Measurements from ENCODE around the gene OCA2.

The OCA2 gene

DNA sequence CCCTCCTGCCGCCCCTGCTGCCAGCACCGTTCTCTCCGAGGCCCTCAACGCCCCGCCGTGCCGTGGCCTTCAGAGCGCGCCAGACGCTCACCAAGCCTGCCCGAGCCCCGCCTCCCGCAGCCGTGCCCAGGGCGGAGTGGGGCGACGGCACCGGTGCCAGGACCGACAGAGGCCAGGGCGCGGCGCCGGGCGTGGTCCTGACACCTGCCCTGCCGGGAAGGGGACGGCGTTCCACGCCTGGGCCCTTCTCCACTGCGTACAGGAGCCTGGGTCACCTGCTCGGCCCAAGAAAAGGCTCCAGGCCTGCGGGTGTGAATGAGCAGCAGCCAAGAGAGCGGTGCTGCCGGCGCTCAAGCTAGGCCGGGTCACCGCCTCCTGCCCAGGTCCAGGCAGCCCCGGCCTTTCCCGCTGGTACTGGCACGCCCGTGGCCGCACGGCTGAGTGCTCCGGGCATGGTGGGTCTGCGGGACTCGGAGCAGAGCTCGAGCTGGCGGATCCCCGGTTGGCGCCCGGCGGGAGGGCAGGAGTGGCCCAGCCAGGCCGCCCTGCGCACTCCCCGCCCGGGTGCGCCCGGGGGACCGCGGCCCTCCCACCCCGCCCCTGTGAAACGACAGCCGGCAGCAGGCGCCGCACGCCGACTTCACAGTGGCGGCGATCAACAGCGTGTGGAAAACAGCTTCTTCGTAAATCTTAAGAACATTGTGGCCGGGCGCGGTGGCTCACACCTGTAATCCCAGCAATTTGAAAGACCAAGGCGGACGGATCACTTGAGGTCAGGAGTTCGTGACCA, 4.2 kb downstream of the OCA2 start:
- TF ChIP-seq, protein P1, sequence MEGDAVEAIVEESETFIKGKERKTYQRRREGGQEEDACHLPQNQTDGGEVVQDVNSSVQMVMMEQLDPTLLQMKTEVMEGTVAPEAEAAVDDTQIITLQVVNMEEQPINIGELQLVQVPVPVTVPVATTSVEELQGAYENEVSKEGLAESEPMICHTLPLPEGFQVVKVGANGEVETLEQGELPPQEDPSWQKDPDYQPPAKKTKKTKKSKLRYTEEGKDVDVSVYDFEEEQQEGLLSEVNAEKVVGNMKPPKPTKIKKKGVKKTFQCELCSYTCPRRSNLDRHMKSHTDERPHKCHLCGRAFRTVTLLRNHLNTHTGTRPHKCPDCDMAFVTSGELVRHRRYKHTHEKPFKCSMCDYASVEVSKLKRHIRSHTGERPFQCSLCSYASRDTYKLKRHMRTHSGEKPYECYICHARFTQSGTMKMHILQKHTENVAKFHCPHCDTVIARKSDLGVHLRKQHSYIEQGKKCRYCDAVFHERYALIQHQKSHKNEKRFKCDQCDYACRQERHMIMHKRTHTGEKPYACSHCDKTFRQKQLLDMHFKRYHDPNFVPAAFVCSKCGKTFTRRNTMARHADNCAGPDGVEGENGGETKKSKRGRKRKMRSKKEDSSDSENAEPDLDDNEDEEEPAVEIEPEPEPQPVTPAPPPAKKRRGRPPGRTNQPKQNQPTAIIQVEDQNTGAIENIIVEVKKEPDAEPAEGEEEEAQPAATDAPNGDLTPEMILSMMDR (IDR thresholded peaks at IDR 0.05; ENCODE audit: low read depth, low read length): no peak
- no peak for DNase-seq
- no peaks in the 10 kb centered on the region for H3K36me3 ChIP-seq
- no peak overlapping the region for H3K4me3 ChIP-seq (ENCODE audit: low read depth, low read length)
- no peaks in the 10 kb centered on the region for H3K27me3 ChIP-seq (ENCODE audit: insufficient read depth, low read depth, severe bottlenecking)
- no peak overlapping the region for H3K27ac ChIP-seq
- peaks cover 4% of the 10 kb centered on the region for H3K9me3 ChIP-seq (ENCODE audit: severe bottlenecking)

DNA sequence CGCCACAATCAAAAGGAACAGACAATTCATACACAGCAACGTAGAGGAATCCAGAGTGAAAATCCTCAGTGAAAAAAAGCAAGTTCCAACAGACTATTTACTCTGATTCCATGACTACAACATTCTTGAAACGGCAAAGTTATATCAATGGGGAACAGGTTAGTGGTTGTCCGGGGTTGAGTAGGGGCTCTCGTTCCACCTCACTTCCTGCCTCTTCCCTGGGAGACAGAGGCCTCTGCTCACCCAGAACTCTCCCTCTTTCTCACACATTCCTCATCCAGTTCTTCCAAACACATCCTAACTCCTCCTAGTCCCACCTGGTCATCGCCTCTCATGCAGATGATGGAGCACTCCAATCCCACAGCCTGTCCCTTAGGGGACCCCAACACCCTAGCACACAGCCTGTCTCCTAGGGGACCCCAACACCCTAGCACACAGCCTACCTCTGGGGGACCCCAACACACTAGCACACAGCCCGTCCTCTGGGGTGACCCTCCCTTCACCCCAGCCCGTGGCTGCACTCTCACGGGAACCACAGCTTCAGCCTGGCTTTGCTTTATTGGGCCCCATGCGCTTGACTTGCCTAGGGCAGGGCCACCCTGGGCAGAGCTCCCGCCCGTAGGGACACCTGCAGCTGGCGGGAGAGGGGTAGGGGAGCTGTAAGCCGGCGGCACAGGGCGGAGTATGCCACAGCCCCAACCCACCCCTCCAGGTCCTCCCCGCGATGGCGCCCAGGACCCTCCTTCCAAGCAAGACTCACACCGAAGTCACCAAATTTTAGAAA, 5.2 kb downstream of the OCA2 start:
- Histone ChIP-seq H3K27me3 (ENCODE audit: insufficient read depth, low read depth, severe bottlenecking) (no peaks in the 10 kb centered on the region), H3K9me3 (ENCODE audit: severe bottlenecking) (peaks cover 4% of the 10 kb centered on the region), H3K27ac (no peak overlapping the region), H3K4me3 (ENCODE audit: low read depth, low read length) (no peak overlapping the region), H3K36me3 (no peaks in the 10 kb centered on the region)
- TF ChIP-seq, protein P1 (IDR thresholded peaks at IDR 0.05; ENCODE audit: low read depth, low read length): no peak
- no peak for DNase-seq

DNA sequence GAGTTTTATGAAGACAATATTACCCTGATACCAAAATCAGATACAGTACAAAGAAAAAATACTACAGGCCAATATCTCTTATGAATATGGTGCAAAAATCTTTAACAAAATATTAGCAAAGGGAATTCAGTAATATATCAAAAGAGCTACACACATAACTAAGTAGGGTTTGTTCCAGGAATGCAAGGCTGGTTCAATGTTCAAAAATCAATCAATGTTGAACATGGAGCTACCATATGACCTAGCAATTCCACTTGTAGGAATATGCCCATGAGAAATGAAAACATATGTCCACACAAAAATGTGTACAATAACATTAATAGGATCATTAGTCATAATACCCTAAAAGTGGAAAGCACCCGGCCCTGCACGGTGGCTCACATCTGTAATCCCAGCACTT, 7.8 kb downstream of the OCA2 start:
- H3K27me3 ChIP-seq (ENCODE audit: insufficient read depth, low read depth, severe bottlenecking): no peaks in the 10 kb centered on the region
- TF ChIP-seq, protein P1 (IDR thresholded peaks at IDR 0.05; ENCODE audit: low read depth, low read length): no peak
- H3K4me3 ChIP-seq (ENCODE audit: low read depth, low read length): no peak overlapping the region
- no peaks in the 10 kb centered on the region for H3K36me3 ChIP-seq
- H3K9me3 ChIP-seq (ENCODE audit: severe bottlenecking): peaks cover 4% of the 10 kb centered on the region
- H3K27ac ChIP-seq: no peak overlapping the region
- no peak for DNase-seq

DNA sequence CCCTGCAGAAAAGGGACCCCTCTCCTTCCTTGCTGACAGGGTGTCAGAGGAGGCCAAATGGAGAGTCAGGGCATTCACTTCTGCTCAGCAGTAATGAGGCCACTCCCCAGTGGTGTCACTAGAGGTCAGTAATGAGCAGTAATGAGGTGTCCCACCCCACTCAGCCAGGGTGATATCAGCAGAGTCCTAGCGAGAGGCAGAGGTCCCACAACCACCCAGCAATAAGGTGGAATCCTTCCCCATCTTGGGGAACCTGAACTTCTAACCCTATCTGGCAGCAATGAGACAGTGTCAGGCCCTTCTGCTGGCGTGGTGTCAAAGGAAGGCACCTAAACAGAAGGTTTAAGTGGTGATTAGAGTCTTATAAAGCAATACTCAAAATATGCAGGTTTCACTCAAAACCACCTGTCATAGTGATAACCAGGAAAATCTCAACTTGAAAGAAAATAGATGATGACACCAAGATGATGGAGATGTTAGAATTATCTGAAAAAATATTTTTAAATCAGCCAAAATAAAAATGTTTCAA, 12.9 kb downstream of the OCA2 start:
- Histone ChIP-seq H3K36me3 (no peaks in the 10 kb centered on the region), H3K27ac (no peak overlapping the region)
- DNase-seq: peak; percentile 69

GRCh38 chr15:28085489-28086174, 13.5 kb downstream of the OCA2 start:
- Histone ChIP-seq H3K36me3 (no peaks in the 10 kb centered on the region), H3K27ac (no peak overlapping the region), H3K4me3 (ENCODE audit: low read depth, low read length) (no peak overlapping the region), H3K27me3 (ENCODE audit: insufficient read depth, low read depth, severe bottlenecking) (no peaks in the 10 kb centered on the region), H3K9me3 (ENCODE audit: severe bottlenecking) (no peaks in the 10 kb centered on the region)
- DNase-seq: no peak
- TF ChIP-seq, protein P1 (IDR thresholded peaks at IDR 0.05; ENCODE audit: low read depth, low read length): no peak

More for the DNA sequence above, 12.9 kb downstream of the OCA2 start:
- TF ChIP-seq, protein P1 (IDR thresholded peaks at IDR 0.05; ENCODE audit: low read depth, low read length): peak; percentile 93
- Histone ChIP-seq H3K4me3 (ENCODE audit: low read depth, low read length) (no peak overlapping the region), H3K27me3 (ENCODE audit: insufficient read depth, low read depth, severe bottlenecking) (no peaks in the 10 kb centered on the region), H3K9me3 (ENCODE audit: severe bottlenecking) (no peaks in the 10 kb centered on the region)
